NCI-H1048 (cell line): Measurements from ENCODE around the gene SRPX.

Experiments
- DNase-seq: peaks from one replicate; lab custom pipeline; 2025; lab: John Stamatoyannopoulos, UW

SRPX gene

DNA sequence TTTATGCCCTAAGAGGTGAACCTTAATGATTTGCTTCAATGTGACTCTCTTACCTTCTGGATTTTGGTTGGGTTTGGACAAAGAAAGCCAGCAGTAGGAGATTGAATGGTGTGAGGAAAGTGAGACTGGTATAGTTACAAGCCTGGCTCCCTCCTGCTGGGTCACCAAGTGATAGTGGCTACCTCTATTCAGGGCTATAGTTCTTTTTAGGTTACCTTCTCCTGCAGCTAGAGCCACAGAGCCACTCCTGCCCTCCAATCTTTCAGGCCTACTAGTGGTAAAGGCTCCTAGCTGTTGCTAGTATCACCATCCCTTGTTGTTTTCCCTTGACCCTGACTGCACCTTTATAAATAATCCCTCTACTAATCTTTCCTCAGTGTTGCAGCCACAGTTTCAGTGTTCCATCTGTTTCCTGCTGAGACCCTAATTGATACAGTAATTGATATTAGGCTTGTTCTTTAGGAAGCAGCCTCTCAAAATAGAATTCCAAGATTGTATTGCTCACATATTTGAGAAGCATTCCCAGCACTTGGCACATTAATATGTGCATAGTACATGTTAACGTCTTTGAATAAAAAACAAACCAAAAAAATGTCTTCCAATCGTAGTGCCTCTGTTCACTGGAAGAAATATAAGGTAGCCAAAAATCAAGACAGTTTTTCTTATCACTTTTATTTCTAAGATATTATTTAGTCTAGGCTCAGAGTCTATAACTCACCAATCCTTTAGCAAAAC, 82.3 kb downstream of the SRPX start:
- no peak for DNase-seq

DNA sequence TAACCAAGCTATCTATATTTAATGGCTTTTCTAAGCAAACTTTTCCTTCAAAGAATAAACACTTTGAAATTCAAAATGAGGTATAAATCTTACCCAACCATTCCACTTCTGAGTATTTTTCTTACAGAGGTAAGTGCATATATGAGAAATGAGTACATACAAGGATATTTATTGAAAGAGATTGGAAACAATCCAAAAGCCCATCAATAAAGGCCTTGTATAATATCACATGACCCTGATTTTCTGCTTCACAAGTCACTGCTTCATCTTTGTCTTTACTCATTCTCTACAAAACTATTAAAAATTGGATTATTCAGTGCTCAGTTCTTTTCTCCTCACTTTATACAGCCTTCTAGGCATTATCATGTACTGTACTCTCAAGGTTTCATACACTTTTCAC, 91.3 kb downstream of the SRPX start:
- no peak for DNase-seq

DNA sequence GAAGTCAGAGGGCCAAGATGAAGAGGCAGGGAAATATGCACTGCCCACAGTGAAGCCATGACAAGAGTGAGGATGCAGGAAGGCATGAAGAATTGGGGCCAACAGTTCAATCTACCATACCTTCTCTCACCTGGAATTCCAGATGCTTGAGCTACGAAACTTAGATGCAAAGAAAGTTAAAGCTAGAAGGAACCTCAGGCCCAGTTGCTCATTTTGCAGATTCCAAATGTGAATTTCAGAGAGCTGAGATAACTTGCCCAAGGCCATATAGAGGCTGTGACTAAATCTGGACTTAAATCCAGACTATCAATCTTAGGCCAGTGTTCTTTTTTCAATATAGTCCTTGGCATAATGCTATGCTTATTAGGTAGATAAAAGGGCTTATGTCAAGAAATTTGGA, 92.7 kb downstream of the SRPX start:
- DNase-seq, result no peak

DNA sequence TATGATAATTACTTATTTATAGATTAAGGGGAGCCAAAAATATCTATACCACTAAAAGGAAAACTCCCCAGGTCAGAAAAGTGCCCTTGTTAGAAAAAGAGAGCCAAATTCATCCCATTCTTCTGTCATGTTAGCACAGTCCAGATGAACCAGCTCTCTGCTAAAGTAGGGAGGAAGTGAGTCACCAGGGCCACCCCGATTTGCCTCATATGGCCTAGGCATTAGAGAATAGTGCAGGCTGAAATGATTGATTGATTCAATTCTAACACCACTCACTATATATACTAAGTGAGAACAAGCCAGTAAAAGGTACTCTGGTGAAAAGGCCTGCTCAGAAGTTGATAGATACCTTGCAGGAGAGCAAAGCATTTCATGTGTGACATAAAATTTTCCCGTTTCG, 94.5 kb downstream of the SRPX start:
- no peak for DNase-seq

DNA sequence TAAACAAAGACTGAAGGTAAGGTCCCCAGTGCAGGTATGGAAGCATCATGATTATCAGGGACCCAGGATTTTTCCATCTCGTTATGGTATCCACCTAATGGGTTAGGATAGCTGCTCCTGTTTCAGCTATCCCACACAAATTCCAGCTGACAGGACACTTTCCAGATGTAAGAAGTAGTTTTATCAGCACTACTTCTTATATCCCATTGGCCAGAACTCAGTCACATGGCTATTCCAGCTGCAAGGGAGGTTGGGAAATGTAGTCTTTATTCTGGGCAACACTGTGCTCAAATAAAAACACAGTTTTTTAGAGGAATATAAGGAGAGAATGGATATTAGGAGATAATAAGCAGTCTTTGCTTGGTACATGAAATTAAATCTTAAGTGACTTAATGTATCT, 96.7 kb downstream of the SRPX start:
- no peak for DNase-seq

DNA sequence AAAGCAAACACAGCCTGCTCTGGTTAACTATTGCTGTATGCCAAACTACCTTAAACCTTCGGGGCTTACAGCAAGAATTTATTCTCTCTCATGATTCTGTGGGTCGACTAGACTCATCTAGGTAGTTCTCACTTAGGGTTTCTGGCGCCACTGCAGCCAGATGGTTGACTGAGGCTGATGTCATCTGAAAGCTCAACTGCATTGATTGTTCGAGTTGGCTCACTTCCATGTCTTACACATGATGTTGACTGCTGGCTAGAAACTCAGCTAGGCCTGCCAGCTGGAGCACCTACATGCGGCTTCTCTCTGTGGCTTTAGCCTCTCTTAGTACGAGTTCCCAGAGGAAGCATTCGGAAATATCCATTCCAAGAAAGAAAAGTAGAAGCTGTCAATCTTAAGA, 103.2 kb downstream of the SRPX start:
- no peak for DNase-seq

DNA sequence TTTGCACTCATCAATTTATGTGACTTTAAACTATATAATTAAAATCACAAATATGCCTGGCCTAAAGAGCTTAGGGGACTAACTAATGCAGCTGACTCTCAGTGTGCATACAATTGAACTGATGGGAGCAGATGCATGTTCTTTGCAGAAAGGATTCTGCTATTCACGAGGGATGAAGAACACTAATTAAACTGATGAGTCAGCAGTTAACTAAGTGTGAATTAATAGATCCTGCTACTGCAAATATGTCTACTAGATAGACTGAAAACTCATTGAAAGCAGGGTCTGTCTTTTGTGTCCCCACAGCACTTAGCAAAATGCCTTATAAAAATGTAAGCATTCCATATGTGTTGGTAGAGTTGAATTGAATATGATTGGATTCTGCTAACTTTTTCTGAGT, 104.0 kb downstream of the SRPX start:
- no peak for DNase-seq

DNA sequence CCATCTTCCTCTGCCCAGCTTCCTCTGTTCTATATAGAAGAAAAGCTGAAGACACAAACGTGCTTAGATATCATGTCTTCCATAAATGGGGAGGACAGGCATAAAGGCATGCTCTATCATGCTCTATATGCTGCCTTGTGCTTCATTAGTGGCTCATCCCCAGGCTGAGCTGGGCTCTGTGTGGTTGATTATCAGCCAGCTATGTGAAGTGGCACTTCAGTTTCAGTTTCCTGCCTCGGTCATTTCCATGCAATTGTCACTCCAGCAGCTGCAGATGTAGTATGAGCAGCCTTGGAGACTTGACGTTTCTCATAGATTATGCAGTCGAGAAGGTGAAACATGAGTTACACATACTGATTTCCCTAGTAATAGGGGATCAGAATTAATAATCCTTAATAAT, 108.1 kb downstream of the SRPX start:
- DNase-seq, result no peak

DNA sequence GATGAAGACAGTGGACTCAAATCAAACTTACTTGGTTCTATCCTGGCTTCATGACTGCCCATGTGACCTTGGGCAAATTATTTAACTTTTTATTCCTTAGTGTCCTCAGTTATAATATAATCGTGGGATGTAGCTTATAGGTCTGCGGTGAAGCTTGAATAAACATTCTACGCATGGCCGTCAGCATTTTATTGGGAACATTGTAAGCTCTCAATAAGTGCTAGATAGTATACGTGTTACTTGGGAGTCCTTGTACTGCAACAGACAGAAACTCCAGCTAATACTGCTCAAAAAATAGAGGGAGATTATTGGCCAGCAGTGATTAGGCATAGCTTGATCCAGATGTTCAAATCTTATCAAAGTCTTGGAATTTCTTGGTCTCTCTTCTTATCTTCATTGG, 109.5 kb downstream of the SRPX start:
- DNase-seq, result no peak

DNA sequence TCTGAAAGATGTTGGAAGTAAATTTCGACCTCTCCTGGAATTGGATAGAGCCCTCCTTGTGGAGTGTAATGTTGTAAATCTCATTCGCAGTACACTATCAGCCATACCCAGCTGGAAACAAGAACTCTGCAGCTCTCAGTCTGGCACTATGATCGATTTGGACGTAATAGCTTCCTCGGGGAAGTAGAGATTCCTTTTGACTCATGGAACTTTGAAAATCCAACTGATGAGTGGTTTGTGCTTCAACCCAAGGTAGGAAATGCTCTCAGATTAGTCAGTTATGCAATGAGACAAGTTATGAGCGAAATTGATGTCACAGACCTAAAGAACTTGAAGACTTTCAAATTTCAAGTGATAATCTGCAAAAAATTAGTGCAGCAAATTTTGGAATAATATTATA, 110.4 kb downstream of the SRPX start:
- DNase-seq, result no peak

DNA sequence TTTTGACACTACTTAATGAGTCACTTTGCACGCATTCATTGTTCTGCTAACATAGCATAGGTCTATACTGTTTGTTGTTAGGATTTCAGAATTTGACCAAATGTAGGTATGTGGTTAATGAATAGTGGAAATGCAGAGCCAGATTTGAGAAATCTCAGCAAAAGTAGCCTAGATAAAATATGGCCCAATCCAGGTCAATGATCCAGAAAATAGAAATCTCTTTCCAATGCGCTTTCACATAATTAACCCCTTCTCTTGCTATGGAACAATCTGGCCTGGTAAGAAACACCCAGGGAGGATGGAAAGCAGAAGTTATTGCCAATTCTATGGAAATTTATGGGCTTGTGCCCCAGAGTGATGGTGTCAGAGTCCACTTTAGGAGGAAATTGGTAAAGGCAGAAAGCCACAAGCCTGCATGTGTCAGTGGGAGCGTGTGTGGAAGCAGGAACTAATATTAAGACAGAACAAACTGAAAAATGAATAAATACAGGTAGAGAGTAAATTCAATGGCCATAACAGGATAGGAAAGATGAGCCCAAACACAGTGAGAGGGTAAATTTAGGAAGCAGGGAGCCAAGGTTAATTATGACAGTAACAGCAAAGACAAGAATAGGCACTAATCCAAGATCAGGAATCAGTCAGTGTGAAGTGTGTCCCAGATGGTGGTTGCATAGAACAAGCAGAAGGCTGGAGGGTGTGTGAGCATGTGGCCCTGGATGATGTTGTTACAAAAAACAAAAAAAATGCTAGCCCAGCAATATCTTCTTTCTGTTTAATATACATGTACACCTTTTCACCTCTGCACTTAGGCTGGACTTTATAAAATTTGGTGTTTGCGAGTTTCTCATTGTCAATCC, 111.4 kb downstream of the SRPX start:
- no peak for DNase-seq

DNA sequence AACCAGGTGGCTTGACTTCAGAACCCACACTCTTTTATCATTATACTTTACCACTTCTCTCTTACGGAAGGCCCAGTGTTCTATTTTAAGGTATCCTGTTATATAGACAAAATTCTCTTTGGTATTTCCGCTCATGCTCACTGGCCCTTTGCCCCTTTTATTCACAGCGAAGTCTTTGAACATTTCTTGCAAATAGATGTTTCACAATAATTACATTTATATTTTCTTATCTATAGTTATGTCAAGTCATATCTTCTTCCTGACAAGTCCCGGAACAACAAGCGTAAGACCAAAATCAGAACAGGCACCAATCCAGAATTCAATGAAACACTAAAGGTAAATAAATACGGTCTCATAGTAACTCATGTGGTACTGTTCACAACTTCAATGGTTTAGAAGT, 112.3 kb downstream of the SRPX start:
- no peak for DNase-seq

DNA sequence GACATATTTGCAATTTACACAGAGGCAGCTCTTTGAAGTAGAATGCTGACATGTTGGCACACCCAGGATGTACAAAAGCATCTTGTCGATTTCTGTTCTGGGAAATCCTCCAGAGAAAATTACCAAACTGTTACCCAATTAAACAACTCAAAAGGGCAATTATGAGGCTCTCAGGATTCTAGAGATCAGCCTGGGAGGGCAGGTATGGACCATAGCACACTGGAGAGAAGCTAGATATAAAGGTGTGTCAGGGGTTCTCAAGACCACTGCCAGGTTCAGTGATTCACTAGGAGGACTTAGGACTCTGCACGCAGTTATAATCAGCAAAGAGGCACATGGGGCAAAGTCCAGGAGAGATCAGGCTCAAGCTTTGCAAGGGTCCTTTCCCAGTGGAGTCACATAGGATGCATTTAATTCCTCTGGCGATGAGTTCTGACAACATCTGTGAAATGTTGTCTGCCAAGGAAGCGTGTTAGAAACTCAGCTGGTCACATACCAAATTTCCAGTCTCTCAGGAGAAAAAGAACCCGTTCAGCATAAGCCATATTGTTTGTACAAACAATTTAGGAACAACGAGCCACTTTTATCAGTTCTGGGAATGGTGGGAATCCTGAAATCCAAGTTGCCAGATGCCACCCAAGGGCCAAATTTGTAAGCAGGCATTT, 113.5 kb downstream of the SRPX start:
- DNase-seq, result no peak

DNA sequence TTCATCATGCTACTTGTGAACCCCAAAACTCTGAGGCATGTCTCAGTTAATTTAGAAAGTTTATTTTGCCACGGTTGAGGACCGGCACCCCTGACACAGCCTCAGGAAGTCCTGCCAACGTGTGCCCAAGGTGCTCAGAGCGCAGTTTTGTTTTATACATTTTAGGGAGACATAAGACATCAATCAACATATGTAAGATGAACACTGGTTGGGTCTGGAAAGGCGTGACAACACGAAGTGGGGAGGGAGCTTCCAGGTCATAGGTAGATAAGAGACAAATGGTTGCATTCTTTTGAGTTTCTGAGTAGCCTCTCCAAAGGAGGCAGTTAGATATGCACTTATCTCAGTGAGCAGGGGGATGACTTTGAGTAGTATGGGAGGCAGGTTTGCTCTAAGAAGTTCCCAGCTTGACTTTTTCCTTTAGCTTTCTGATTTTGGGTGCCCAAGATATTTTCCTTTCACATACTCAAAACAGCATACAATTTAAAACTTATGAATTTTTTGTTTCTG, 115.4 kb downstream of the SRPX start:
- no peak for DNase-seq

DNA sequence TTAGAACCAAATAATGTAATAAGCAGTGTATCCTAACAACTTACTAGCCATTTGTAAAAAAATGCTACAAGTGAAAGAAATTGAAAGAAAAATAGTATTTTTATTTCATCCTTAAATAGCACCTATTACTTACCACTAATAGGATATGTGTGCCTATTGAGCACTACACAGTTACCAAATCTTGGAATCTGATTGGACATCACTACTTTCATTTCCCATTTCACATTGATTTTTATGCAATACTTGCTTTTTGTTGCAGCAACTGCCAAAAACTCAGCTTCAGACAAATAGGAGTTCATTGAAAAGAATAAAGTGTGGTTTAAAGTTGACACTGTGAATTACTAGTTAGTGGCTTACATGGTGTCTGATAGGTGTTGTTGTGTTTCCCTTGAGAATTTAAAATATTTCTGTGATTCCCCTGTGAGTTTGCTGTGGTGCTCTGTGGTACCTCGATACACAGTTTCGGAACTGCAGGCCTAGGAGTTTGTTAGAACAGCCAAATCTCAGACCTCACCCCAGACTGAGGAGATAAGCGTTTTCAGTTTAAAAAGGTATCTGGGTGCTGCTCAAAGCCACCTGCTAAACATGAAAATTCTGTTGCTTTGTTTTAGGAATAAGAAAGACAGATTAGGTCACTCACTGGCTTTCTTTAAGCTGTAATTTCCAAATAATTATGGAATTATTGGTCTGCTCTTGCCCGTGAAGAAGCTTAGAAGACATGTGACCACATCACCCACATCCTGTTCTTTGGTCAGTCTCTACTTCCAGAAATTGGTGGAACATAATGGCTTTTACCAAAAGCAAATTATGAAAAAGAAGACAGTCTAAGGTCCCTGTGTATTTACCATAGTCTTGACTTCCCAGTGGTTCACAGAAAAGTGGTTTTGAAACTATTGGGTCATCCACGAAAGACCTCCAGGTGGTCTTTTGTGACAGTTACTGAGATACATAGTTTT, 116.5 kb downstream of the SRPX start:
- DNase-seq, result no peak

DNA sequence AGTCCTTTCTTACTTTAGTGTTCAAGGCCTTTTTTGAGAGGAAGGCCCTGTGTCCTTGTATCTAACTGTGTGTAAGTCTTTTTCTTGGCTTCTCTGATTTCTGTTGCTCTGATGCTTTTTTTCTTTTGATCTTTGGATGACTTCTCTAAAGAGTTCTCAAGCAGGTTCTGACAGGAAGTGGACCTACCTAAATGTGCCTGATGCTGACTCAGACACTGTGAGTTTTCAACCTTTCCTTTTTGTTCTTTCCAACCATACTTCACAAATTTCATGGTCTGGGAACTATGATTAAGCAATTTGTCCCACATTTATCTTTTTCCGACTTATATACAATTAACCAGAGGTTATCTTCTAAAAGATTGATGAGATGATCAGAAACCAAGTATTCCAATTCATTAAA, 117.8 kb downstream of the SRPX start:
- DNase-seq, result no peak

DNA sequence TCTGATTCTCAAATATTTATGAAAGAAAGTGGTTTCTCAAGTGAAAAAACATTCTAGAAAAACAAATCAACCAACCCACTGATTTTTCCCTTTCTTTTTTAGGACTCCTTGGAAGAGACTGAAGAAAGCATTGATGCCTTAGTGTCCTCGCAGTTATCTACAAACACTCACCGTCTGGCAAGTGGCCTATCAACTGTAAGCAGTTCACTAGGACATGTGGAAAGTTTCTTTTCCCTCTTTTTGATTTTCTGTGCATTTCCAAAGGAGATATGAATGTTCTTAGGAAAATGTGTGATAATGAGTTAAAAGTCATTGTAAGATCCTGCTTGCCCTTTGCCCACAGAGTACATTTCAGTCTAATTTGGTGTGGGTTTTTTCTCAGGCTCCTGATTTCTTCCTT, 118.4 kb downstream of the SRPX start:
- no peak for DNase-seq

DNA sequence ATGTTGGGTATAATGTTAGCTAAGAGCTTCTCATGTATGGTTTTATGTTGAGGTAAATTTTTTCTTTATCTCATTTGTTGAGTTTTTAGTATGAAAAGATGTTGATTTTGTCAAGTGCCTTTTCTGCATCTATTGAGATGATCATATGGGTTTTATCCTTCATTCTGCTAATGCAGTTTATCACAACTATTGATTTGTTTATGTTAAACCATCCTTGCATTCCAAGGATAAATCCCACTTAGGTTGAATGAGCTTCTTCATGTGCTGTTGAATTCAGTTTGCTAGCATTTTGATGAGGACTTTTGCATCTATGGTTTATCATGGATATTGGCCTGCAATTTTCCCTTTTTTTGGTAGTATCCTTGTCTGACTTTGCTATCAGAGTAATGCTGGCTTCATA, 121.0 kb downstream of the SRPX start:
- no peak for DNase-seq
